K562 (cell line): ENCODE data around the gene DNAJC11. TPM values are rescaled to one million over a fixed set of nuclear protein-coding genes. Genes with fewer than 3 reads are reported as not detected.

ENCODE experiments used
- CTBP1 ChIP-seq: fragments of 450-650 bp; IDR thresholded peaks from 2 replicates; pipeline ENCODE4 v1.6.1; 2016; ENCODE audit warnings: borderline replicate concordance
- GABPA ChIP-seq: fragments of 200-800 bp; sonication (Bioruptor generic); conservative IDR thresholded peaks from 2 replicates; pipeline ENCODE4 v1.6.1; 2016; ENCODE audit warnings: low read depth, missing genetic modification characterization, missing compliant biosample characterization
- JUN ChIP-seq, 2 experiments: sonication (generic) in 1 of 2; formaldehyde crosslinking in 1 of 2; IDR thresholded peaks; 2 replicates each; pipeline versions ENCODE4 v1.6.1 to v1.8.0; 2012 to 2022; ENCODE audit warnings: borderline replicate concordance in 2 of 2, mild to moderate bottlenecking in 2 of 2, improper control_type of control experiment in 1 of 2, low read depth in 1 of 2, low read length in 1 of 2, missing genetic modification reagents in 1 of 2
- NBN ChIP-seq: fragments of 450-650 bp; IDR thresholded peaks from 2 replicates; pipeline ENCODE4 v1.6.1; 2016; ENCODE audit warnings: low read depth, mild to moderate bottlenecking
- NCOA2 ChIP-seq, 2 experiments: fragments of 450-650 bp; IDR thresholded peaks; 2 replicates each; pipeline ENCODE4 v1.6.1; 2018; ENCODE audit warnings: mild to moderate bottlenecking in 2 of 2, moderate library complexity in 1 of 2; ENCODE audit not compliant: partially characterized antibody in 2 of 2
- NUFIP1 ChIP-seq: fragments of 450-650 bp; IDR thresholded peaks from 2 replicates; pipeline ENCODE4 v1.6.1; 2018; ENCODE audit not compliant: partially characterized antibody
- POLR2B ChIP-seq: fragments of 450-650 bp; IDR thresholded peaks from 2 replicates; pipeline ENCODE4 v1.6.1; 2018; ENCODE audit warnings: low read depth; ENCODE audit not compliant: partially characterized antibody
- RAD21 ChIP-seq, 2 experiments: fragments of 250-450 bp in 1 of 2; fragments of 450-650 bp in 1 of 2; sonication (Bioruptor Pico) in 1 of 2; formaldehyde crosslinking in 1 of 2; IDR thresholded peaks in 1 of 2; conservative IDR thresholded peaks in 1 of 2; 2 replicates each; pipeline versions ENCODE4 v1.4.0 to v1.8.0; 2020 to 2022; ENCODE audit warnings: mild to moderate bottlenecking in 2 of 2, moderate library complexity in 1 of 2
- SMAD3 ChIP-seq: fragments of 450-650 bp; formaldehyde crosslinking; conservative IDR thresholded peaks from 2 replicates; pipeline ENCODE4 v1.4.0; 2020; ENCODE audit warnings: mild to moderate bottlenecking
- TFAP4 ChIP-seq: sonication (generic); formaldehyde crosslinking; IDR thresholded peaks from 2 replicates; pipeline ENCODE4 v1.8.0; 2022; ENCODE audit warnings: missing genetic modification reagents, mild to moderate bottlenecking, moderate library complexity, borderline replicate concordance
- TGIF2 ChIP-seq: sonication (generic); formaldehyde crosslinking; IDR thresholded peaks from 2 replicates; pipeline ENCODE4 v1.8.1; 2022; ENCODE audit warnings: mild to moderate bottlenecking, missing genetic modification reagents, moderate library complexity
- THRB ChIP-seq: fragments of 450-650 bp; formaldehyde crosslinking; conservative IDR thresholded peaks from 2 replicates; pipeline ENCODE4 v1.4.0; 2022; ENCODE audit warnings: mild to moderate bottlenecking, missing genetic modification characterization
- ZBTB2 ChIP-seq: fragments of 450-650 bp; IDR thresholded peaks from 2 replicates; pipeline ENCODE4 v1.6.1; 2016; ENCODE audit warnings: antibody characterized with exemption
- ZNF263 ChIP-seq: sonication (generic); formaldehyde crosslinking; IDR thresholded peaks from 2 replicates; pipeline ENCODE4 v1.8.0; 2022; ENCODE audit warnings: mild to moderate bottlenecking, missing genetic modification reagents, borderline replicate concordance
- ZNF584 ChIP-seq: fragments of 200-800 bp; sonication (Bioruptor generic); IDR thresholded peaks from 2 replicates; pipeline ENCODE4 v1.6.1; 2016; ENCODE audit warnings: low read depth, mild to moderate bottlenecking, missing genetic modification characterization, missing compliant biosample characterization
- polyA plus RNA-seq, 8 experiments: library from polyadenylated mRNA; depleted of rRNA in 4 of 8; stranded (reverse) in 5 of 8; unstranded in 3 of 8; fragments of >200 nt; fragmentation: Nextera tagmentation in 2 of 8; fragmentation: Illumina TruSeq in 1 of 8; extraction: Ambion mirVana in 2 of 8; extraction: Trizol in 1 of 8; gene quantifications; 2 replicates each; pipeline versions ENCODE4 v1.2.1 to v1.2.3, GENCODE V29; 2011 to 2014; ENCODE audit warnings: inconsistent platforms in 1 of 8, missing spikeins in 1 of 8
- total RNA-seq, 7 experiments: library from RNA; depleted of rRNA in 6 of 7; stranded (reverse); fragments of >200 nt in 6 of 7; fragmentation: Illumina TruSeq in 2 of 7; extraction: Trizol in 2 of 7; gene quantifications; 2 replicates each; pipeline versions ENCODE4 v1.2.1 to v1.2.3, GENCODE V29; 2011 to 2021; ENCODE audit warnings: low replicate concordance in 1 of 7
- TF ChIP-seq, protein P1 (sequence below), 2 experiments: fragments of 450-650 bp; IDR thresholded peaks; 2 replicates each; pipeline ENCODE4 v1.6.1; 2016
- TF ChIP-seq, protein P2 (sequence below): sonication (generic); formaldehyde crosslinking; IDR thresholded peaks from 2 replicates; pipeline ENCODE4 v1.8.1; 2023; ENCODE audit warnings: mild to moderate bottlenecking, missing genetic modification reagents

Gene DNAJC11
- total and polyA plus RNA-seq, 9 of the 15 experiments (the other 6 are each of a cell fraction or from before 2014, with no cell fraction given): 14.1 to 123 (median 76.6) TPM

DNA sequence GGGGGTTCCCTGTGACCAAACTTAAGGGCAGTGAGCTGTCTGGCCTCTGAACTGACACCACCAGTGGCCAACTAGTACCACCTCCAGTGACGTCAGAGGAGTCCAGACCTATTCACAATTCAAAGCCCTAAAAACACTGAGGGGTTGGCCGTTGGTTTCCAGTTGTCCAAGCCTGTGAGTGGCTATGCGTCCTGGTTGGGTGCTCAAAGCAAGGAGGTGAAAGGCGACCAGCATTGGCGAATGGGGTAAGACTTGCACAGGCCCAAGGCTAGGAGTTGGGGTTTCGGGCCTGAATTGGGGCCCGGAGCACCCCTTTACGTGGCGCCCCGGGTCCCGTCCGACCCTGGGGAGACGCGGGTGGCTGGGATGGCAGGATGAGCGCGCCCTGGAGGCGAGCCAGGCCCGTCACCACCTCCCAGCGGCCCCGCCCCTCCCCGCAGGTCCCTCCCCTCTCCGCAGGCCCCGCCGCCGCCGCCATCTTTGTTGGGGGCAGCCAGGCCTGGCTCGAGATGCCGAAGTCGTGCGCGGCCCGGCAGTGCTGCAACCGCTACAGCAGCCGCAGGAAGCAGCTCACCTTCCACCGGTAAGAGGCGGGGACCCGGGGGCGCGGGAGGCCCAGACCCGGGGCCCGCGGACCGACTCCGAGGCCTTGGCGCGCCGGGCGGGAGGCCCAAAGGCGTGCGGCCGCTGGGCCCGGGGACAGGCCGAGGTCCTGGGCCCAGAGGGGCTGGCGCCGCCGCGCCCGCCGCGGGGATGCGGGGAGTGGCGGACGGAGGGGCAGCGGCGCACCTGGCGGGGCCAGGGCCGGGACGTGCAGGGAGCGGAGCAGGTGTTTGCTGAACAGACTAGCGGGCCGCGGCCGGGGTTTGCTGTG, 76.7 kb downstream of the DNAJC11 start, which contains the start of gene THAP3 (continued):
- peak; percentile 36; the same call in 1 of the 2 replicates for TF ChIP-seq TFAP4
- TF ChIP-seq NCOA2 (IDR thresholded peaks at IDR 0.05; ENCODE audit: partially characterized antibody in 2 of 2): no peak
- peak; percentile 18; the same call in 1 of the 2 replicates for TF ChIP-seq GABPA
- 0 out of 2 replicates have a peak, but pooled peaks have one; percentile 31 for TF ChIP-seq ZNF263
- TF ChIP-seq JUN (IDR thresholded peaks at IDR 0.05; ENCODE audit: borderline replicate concordance, low read depth, low read length): no peak; the same call in 1 of the 2 replicates
- TF ChIP-seq JUN (CRISPR knock-in tag; IDR thresholded peaks at IDR 0.05; ENCODE audit: borderline replicate concordance): peak; percentile 73; the same call in 1 of the 2 replicates
- TF ChIP-seq NBN: peak; percentile 73; the same call in 1 of the 2 replicates
- TF ChIP-seq, protein P1, sequence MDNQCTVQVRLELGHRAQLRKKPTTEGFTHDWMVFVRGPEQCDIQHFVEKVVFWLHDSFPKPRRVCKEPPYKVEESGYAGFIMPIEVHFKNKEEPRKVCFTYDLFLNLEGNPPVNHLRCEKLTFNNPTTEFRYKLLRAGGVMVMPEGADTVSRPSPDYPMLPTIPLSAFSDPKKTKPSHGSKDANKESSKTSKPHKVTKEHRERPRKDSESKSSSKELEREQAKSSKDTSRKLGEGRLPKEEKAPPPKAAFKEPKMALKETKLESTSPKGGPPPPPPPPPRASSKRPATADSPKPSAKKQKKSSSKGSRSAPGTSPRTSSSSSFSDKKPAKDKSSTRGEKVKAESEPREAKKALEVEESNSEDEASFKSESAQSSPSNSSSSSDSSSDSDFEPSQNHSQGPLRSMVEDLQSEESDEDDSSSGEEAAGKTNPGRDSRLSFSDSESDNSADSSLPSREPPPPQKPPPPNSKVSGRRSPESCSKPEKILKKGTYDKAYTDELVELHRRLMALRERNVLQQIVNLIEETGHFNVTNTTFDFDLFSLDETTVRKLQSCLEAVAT (IDR thresholded peaks at IDR 0.05): no peak
- TF ChIP-seq TGIF2 (CRISPR knock-in tag): peak; percentile 78; the same call in 1 of the 2 replicates
- TF ChIP-seq RAD21 (CRISPR knock-in tag; conservative IDR thresholded peaks at IDR 0.05 in 1 of 2, IDR thresholded peaks at IDR 0.05 in 1 of 2): peak in 1 of 2 experiments; percentile 30; a peak in 2 of 4 replicates
- TF ChIP-seq, protein P2, sequence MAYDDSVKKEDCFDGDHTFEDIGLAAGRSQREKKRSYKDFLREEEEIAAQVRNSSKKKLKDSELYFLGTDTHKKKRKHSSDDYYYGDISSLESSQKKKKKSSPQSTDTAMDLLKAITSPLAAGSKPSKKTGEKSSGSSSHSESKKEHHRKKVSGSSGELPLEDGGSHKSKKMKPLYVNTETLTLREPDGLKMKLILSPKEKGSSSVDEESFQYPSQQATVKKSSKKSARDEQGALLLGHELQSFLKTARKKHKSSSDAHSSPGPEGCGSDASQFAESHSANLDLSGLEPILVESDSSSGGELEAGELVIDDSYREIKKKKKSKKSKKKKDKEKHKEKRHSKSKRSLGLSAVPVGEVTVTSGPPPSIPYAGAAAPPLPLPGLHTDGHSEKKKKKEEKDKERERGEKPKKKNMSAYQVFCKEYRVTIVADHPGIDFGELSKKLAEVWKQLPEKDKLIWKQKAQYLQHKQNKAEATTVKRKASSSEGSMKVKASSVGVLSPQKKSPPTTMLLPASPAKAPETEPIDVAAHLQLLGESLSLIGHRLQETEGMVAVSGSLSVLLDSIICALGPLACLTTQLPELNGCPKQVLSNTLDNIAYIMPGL: 0 out of 2 replicates have a peak, but pooled peaks have one; percentile 41
- no peak; the same call in 1 of the 2 replicates for TF ChIP-seq ZBTB2
- TF ChIP-seq CTBP1: peak; percentile 58; the same call in 1 of the 2 replicates
- TF ChIP-seq THRB (CRISPR knock-in tag): no peak
- TF ChIP-seq NUFIP1: no peak
- no peak for TF ChIP-seq ZNF584 (CRISPR knock-in tag)
- peak; percentile 84 for TF ChIP-seq POLR2B
- TF ChIP-seq SMAD3: no peak
